C4-2B (cell line): ENCODE measurements around the gene AIG1.
A peak's percentile ranks its signal among the peaks of the same experiment; 100 is the strongest.
"Not testable (repeated sequence)": the region's sequence is repeated elsewhere in the genome, so short reads cannot be mapped to it uniquely, and the experiment has no call there.

Experiments used
- H3K27ac ChIP-seq: fragments of 450-650 bp; 2 replicates; pipeline ENCODE4 v1.5.1; 2017
- ZFX ChIP-seq: fragments of 450-650 bp; IDR thresholded peaks from 2 replicates; pipeline ENCODE4 v1.6.1; 2017
- TF ChIP-seq, protein P1 (sequence below): fragments of 450-650 bp; conservative IDR thresholded peaks from 2 replicates; pipeline ENCODE4 v1.5.1; 2017; ENCODE audit warnings: mild to moderate bottlenecking

Gene AIG1, protein sequence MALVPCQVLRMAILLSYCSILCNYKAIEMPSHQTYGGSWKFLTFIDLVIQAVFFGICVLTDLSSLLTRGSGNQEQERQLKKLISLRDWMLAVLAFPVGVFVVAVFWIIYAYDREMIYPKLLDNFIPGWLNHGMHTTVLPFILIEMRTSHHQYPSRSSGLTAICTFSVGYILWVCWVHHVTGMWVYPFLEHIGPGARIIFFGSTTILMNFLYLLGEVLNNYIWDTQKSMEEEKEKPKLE

DNA sequence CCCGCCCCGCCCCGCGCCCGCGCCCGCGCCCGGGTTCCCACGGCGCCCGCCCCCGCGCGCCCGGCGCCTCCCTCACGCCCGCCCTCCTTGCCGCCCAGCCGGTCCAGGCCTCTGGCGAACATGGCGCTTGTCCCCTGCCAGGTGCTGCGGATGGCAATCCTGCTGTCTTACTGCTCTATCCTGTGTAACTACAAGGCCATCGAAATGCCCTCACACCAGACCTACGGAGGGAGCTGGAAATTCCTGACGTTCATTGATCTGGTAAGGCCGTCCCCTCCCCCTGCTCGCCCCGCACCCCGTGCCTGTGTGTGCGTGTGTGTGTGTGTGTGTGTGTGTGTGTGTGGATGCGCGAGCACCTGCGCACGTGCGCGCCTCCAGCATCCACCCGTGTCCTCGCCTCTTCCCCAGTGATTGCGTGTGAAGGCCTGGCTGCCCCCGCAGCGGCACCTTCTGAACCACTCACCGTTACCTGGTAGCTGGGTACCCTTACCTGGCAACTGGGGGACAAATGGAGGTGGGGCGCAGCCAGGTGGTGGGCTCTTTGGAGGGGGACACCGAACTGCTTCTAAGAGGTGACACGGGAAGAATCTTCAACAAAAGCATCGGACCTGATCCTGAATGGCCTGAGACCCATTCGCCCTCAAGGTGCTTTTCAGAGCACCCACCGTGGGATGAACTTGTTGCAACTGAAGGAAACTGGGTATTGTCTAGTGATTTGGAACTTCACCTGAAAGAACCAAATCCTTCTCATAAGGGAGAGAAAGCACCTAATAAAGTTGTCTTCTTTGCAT is at the start of gene AIG1:
Gene AIG1, plus strand, starts transcription at position 84 of the 791 bp plus-strand sequence. Its CDS starts 37 bp downstream, at position 121.
- 0 out of 2 replicates have a peak, but pooled peaks have one; percentile 12 for TF ChIP-seq ZFX
- TF ChIP-seq, protein P1, sequence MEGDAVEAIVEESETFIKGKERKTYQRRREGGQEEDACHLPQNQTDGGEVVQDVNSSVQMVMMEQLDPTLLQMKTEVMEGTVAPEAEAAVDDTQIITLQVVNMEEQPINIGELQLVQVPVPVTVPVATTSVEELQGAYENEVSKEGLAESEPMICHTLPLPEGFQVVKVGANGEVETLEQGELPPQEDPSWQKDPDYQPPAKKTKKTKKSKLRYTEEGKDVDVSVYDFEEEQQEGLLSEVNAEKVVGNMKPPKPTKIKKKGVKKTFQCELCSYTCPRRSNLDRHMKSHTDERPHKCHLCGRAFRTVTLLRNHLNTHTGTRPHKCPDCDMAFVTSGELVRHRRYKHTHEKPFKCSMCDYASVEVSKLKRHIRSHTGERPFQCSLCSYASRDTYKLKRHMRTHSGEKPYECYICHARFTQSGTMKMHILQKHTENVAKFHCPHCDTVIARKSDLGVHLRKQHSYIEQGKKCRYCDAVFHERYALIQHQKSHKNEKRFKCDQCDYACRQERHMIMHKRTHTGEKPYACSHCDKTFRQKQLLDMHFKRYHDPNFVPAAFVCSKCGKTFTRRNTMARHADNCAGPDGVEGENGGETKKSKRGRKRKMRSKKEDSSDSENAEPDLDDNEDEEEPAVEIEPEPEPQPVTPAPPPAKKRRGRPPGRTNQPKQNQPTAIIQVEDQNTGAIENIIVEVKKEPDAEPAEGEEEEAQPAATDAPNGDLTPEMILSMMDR, result no peak
- peak within 1 kb of the TSS; percentile 86 for H3K27ac ChIP-seq

DNA sequence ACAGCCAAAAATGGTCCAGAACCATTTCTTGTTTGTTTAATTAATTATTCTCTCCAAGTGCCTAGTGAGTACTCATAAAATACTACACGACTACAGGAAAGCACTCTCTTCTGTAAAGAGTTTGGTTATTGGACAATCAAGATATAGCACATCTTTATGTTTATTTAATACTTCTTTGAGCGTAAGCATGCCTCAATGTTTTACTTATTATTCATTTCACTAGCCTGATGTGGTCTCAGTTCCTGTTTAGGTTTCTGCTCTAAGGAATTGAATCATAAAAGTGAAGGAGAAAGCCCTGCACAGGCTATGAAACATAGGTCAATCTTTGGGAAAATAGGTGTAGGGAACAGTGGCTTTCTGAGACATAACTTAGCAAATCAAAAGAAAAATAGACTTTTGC is 45.9 kb upstream of the AIG1 start:
- TF ChIP-seq, protein P1, result no peak
- TF ChIP-seq ZFX, result no peak
- no peak overlapping the region for H3K27ac ChIP-seq

DNA sequence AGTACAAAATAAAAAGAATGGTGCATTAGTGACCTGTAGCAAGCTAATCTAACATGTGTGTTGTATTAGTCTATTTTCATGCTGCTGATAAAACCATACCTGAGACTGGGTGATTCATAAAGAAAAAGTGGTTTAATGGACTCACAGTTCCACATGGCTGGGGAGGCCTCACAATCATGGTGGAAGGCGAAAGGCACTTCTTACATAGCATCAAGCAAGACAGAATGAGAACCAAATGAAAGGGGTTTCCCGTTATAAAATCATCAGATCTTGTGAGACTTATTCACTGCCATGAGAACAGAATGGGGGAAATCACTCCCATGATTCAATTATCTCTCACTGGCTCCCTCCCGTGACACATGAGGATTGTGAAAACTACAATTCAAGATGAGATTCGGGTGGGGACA is 45.4 kb upstream of the AIG1 start:
- TF ChIP-seq, protein P1, result no peak
- no peak for TF ChIP-seq ZFX
- no peak overlapping the region for H3K27ac ChIP-seq

DNA sequence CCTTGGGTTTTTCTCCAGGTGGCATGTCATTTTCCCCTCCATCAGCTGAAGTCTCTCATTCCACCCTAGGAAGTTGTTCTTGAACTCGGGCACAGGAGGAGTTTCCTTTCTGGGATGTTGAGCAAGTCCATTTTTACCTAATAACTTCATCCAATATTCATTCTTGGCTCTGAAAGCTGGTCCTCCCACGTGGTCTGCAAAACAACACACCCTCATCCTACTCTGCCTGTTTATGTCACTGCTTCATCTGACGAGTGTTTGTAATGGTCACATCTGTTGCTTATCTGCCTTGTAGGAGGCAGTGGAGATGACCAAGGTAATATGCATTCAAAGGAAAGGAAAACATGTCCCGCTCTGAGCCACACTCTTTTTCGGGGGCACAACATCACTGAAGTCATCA is 41.7 kb upstream of the AIG1 start:
- TF ChIP-seq, protein P1, result no peak
- TF ChIP-seq ZFX, result no peak
- no peak overlapping the region for H3K27ac ChIP-seq

DNA sequence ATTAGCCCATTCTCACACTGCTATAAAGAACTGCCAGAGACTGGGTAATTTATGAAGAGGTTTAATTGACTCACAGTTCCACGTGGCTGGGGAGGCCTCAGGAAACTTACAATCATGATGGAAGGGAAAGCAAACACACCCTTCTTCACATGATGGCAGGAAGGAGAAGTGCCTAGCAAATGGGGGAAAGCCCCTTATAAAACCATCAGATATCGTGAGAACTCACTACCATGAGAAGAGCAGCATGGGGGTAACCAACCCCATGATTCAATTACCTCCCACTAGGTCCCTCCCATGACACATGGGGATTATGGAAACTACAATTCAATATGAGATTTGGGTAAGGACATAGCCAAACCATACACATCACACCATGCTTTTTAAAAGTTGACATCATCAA is 39.8 kb upstream of the AIG1 start:
- H3K27ac ChIP-seq, result not testable (repeated sequence)

DNA sequence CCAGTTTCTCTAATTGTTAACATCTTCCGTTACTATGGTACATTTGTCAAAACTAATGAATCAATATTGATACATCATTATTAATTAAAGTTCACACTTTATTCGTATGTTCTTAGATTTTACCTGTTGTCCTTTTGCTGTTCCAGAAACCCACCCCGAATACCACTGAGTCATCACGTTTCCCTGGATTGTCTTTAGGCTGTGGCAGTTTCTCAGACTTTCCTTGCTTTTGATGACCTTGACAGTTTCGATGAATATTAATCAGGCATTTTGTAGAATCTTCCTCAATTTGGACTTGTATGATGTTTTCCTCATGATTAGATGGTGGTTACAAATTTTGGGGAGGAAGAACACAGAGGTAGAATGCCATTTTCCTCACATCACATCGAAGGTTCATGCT is 39.1 kb upstream of the AIG1 start:
- TF ChIP-seq, protein P1, result no peak
- TF ChIP-seq ZFX, result no peak
- no peak overlapping the region for H3K27ac ChIP-seq

DNA sequence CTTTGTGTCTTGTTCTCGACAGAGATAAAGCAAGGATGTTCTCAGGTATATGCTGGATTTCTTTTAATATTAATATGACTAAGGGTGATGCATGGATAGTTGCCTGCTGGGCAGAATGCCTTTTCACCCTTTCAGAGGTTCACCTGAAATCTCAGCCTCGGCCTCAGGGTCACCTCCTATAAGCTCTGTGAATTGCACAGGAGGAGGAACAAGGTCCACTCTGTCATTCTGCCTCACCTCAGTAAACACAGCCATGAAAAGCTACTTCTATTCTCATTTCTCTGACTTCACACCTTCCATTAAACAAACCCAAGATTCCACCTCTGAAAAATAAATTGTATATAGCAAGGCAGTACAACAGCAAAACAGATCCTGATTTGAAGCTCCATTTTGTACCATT is 38.1 kb upstream of the AIG1 start:
- H3K27ac ChIP-seq, result no peak overlapping the region
- TF ChIP-seq, protein P1, result no peak
- no peak for TF ChIP-seq ZFX
